A549 (cell line): Measurements from ENCODE around the gene TACC3. TPM values are rescaled to one million over a fixed set of nuclear protein-coding genes. Genes with fewer than 3 reads are reported as not detected.

Experiments
- ATAC-seq, 2 experiments: fragments of 200-7000 bp in 1 of 2; fragments of >200 bp in 1 of 2; cut with Nextera tagmentation in 1 of 2; cut with Tn5 transposase in 1 of 2; 3 replicates each; pipeline versions ENCODE4 v1.8.0 to v1.9.1; 2018 to 2020; ENCODE audit warnings: mild to moderate bottlenecking in 1 of 2, moderate library complexity in 1 of 2
- CTCF ChIA-PET: fragments of 300-600 bp; sonication (Branson Sonifier 250); formaldehyde crosslinking; extraction: SDS; loops from one replicate; lab custom pipeline; 2021; ENCODE audit warnings: antibody characterized with exemption, inconsistent platforms; lab: Yijun Ruan, JAX
- POLR2A ChIA-PET: fragments of 350-600 bp; formaldehyde crosslinking; extraction: SDS; loops from one replicate; lab custom pipeline; 2021; ENCODE audit warnings: antibody characterized with exemption, inconsistent platforms; lab: Yijun Ruan, JAX
- DNase-seq, 2 experiments: peaks; one replicate each; pipeline versions ENCODE4 v3.0.0 to v3.0.0-alpha.2; 2011 to 2016; ENCODE audit warnings: low read depth in 1 of 2, low spot score in 1 of 2
- FAIRE-seq: peaks from 2 replicates; lab custom pipeline; 2011; peaks lifted over from hg19 to GRCh38; lab: Jason Lieb, UNC
- H3K27ac ChIP-seq, 2 experiments: fragments of >200 bp; sonication (Bioruptor Twin); formaldehyde crosslinking; 3 replicates each; pipeline ENCODE4 v1.5.1; 2016 to 2017
- H3K4me1 ChIP-seq: fragments of >200 bp; sonication (Bioruptor Twin); formaldehyde crosslinking; 3 replicates; pipeline ENCODE4 v1.6.1; 2016
- H3K4me2 ChIP-seq: fragments of >200 bp; sonication (Bioruptor Twin); formaldehyde crosslinking; 3 replicates; pipeline ENCODE4 v1.6.1; 2016
- H3K4me3 ChIP-seq: fragments of >200 bp; sonication (Bioruptor Twin); formaldehyde crosslinking; 3 replicates; pipeline ENCODE4 v1.5.1; 2016
- H3K9me3 ChIP-seq: fragments of >200 bp; sonication (Bioruptor Twin); formaldehyde crosslinking; 3 replicates; pipeline ENCODE4 v1.6.1; 2016
- BHLHE40 ChIP-seq: IDR thresholded peaks from 2 replicates; pipeline ENCODE4 v1.6.1; 2012; ENCODE audit warnings: low read depth, low read length, inconsistent platforms
- EP300 ChIP-seq, 2 experiments: fragments of >200 bp; sonication (Bioruptor Twin); formaldehyde crosslinking; IDR thresholded peaks; 2 replicates in 1 of 2; 3 replicates in 1 of 2; pipeline ENCODE4 v1.6.1; 2016 to 2017
- ESRRA ChIP-seq: fragments of 150-350 bp; IDR thresholded peaks from 2 replicates; pipeline ENCODE4 v1.6.1; 2014; ENCODE audit warnings: mild to moderate bottlenecking, low read length, borderline replicate concordance
- FOXS1 ChIP-seq: fragments of 250-450 bp; sonication (Bioruptor Pico); IDR thresholded peaks from 2 replicates; pipeline ENCODE4 v1.5.0; 2020; ENCODE audit warnings: mild to moderate bottlenecking, moderate library complexity
- HDAC2 ChIP-seq: fragments of 200-600 bp; sonication (generic); IDR thresholded peaks from 2 replicates; pipeline ENCODE4 v1.6.1; 2016
- JUNB ChIP-seq: fragments of >200 bp; sonication (Bioruptor Twin); formaldehyde crosslinking; IDR thresholded peaks from 2 replicates; pipeline ENCODE4 v1.6.1; 2016
- NFE2L2 ChIP-seq: fragments of 150-350 bp; conservative IDR thresholded peaks from 2 replicates; pipeline ENCODE4 v1.6.1; 2014; ENCODE audit warnings: low read length
- PBX3 ChIP-seq: IDR thresholded peaks from 2 replicates; pipeline ENCODE4 v1.6.1; 2012
- PHF8 ChIP-seq: fragments of 200-600 bp; sonication (generic); IDR thresholded peaks from 2 replicates; pipeline ENCODE4 v1.6.1; 2016; ENCODE audit warnings: low read depth, mild to moderate bottlenecking, antibody characterized with exemption, moderate library complexity, borderline replicate concordance
- RAD21 ChIP-seq, 2 experiments: fragments of >200 bp in 1 of 2; sonication (Bioruptor Twin) in 1 of 2; formaldehyde crosslinking in 1 of 2; IDR thresholded peaks in 1 of 2; conservative IDR thresholded peaks in 1 of 2; 2 replicates in 1 of 2; 3 replicates in 1 of 2; pipeline ENCODE4 v1.6.1; 2012 to 2018; ENCODE audit warnings: inconsistent platforms in 1 of 2
- RNF2 ChIP-seq: fragments of 200-600 bp; sonication (generic); IDR thresholded peaks from 2 replicates; pipeline ENCODE4 v1.6.1; 2016; ENCODE audit warnings: low read depth, mild to moderate bottlenecking, antibody characterized with exemption, moderate library complexity, borderline replicate concordance
- SMC3 ChIP-seq: fragments of >200 bp; sonication (Bioruptor Twin); formaldehyde crosslinking; IDR thresholded peaks from 3 replicates; pipeline ENCODE4 v1.6.1; 2018; ENCODE audit warnings: inconsistent platforms
- ZFP36 ChIP-seq: fragments of 450-650 bp; IDR thresholded peaks from 2 replicates; pipeline ENCODE4 v1.6.1; 2014; ENCODE audit warnings: borderline replicate concordance; ENCODE audit not compliant: partially characterized antibody
- WGBS: methylation state at CpG from one replicate; pipeline ENCODE4 v1.1.6; 2017; ENCODE audit errors: missing lambda C conversion rate; 5-methylcytosine and 5-hydroxymethylcytosine counted together
- polyA plus RNA-seq, 4 experiments: library from polyadenylated mRNA; depleted of rRNA in 3 of 4; stranded (reverse); fragments of >200 nt; fragmentation: RNase III in 1 of 4; extraction: RNeasy Plus Mini Kit Qiagen cat#74134 plus additional on column Dnase treatment in 1 of 4; gene quantifications; 2 replicates in 3 of 4; 3 replicates in 1 of 4; pipeline ENCODE4 v1.2.3, GENCODE V29; 2011 to 2017
- TF ChIP-seq, protein P1 (sequence below): fragments of 200-600 bp; sonication (generic); IDR thresholded peaks from 2 replicates; pipeline ENCODE4 v1.6.1; 2016; ENCODE audit warnings: antibody characterized with exemption, mild to moderate bottlenecking, moderate library complexity
- TF ChIP-seq, protein P2 (sequence below): fragments of 450-650 bp; IDR thresholded peaks from 2 replicates; pipeline ENCODE4 v1.6.1; 2014; ENCODE audit warnings: antibody characterized with exemption
- TF ChIP-seq, protein P3 (sequence below): fragments of >200 bp; sonication (Bioruptor Twin); formaldehyde crosslinking; IDR thresholded peaks from 3 replicates; pipeline ENCODE4 v1.5.1; 2016

TACC3 gene
- polyA plus RNA-seq, 2 of the 4 experiments (the other 2 are of a cell fraction) = 25.9 to 70.6 TPM

DNA sequence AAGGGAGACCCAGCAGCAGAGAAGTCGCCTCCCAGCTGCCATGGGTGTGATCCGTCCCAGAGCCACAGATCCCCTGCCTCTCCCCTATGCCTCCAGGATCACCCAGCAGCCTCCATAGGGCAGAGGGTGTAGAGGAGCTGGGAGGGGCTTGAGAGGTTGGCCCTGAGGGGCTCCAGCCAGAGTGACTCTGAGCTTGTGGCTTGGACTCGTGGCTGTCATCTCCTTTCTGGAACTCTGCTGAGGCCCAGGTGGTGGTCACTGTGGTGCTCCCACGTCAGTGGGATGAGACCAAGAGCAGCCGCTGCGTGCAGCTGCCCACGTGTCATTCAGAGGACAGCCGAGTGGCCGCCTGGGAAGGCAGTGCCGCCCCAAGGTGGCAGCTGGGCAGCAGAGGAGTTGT is 4.2 kb downstream of the TACC3 start:
- ChIA-PET POLR2A (no interaction called here), CTCF (interaction anchor here (0.5 to 7.4 kb wide), 11 partner anchors 7 to 196 kb away, joined by 3 to 108 read pairs (median 6); partner anchors contain the start of gene SLBP)
- H3K27ac ChIP-seq = peak overlapping the region in 1 of 2 experiments; percentile 92; a peak in 2 of 6 replicates
- H3K4me2 ChIP-seq = no peak overlapping the region
- no peak for ATAC-seq
- H3K9me3 ChIP-seq = no peaks in the 10 kb centered on the region
- DNase-seq = no peak
- 84% methylated on average over 4 of the region's 10 CpGs for WGBS
- TF ChIP-seq, protein P1, sequence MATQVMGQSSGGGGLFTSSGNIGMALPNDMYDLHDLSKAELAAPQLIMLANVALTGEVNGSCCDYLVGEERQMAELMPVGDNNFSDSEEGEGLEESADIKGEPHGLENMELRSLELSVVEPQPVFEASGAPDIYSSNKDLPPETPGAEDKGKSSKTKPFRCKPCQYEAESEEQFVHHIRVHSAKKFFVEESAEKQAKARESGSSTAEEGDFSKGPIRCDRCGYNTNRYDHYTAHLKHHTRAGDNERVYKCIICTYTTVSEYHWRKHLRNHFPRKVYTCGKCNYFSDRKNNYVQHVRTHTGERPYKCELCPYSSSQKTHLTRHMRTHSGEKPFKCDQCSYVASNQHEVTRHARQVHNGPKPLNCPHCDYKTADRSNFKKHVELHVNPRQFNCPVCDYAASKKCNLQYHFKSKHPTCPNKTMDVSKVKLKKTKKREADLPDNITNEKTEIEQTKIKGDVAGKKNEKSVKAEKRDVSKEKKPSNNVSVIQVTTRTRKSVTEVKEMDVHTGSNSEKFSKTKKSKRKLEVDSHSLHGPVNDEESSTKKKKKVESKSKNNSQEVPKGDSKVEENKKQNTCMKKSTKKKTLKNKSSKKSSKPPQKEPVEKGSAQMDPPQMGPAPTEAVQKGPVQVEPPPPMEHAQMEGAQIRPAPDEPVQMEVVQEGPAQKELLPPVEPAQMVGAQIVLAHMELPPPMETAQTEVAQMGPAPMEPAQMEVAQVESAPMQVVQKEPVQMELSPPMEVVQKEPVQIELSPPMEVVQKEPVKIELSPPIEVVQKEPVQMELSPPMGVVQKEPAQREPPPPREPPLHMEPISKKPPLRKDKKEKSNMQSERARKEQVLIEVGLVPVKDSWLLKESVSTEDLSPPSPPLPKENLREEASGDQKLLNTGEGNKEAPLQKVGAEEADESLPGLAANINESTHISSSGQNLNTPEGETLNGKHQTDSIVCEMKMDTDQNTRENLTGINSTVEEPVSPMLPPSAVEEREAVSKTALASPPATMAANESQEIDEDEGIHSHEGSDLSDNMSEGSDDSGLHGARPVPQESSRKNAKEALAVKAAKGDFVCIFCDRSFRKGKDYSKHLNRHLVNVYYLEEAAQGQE = no peak
- no peak for TF ChIP-seq FOXS1 (CRISPR knock-in tag)
- no peak overlapping the region for H3K4me3 ChIP-seq
- peaks cover 52% of the 10 kb centered on the region for H3K4me1 ChIP-seq
- no peak for FAIRE-seq

DNA sequence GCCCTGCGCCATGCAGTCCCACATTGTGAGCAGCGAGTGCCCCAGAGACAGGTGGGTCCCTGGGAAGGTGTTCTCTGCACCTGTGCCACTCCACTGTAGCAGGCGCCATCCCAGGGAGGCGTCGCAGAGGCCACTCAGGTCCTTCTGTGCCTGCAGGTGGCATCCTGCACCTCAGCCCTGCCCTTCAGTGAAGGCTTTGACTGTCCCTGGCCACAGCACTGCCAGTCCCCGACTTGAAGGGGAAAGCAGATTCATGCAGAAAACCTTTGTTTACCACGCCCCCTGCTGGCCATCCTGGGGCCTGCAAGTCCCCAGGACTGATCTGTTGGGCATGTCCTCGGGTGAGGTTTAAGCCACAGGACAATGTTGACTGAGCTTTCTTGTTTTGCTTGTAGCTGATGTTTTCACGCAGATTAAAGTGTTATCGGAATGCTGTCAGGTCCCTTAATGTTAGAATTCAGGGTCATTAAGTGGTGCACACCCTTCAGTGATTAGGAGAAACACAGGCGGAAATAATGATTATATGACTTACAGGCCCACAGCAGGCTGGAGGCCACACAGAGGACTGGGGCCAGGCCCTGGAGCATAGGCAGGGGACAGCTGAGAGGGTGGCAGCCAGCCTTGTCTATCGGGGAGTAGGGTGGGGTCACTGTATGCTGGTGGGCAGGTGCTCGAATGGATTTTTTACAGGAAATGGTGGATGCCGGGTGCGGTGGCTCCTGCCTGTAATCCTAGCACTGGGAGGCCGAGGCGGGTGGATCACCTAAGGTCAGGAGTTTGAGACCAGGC is 5.0 kb downstream of the TACC3 start:
- FAIRE-seq = no peak
- H3K4me3 ChIP-seq = no peak overlapping the region
- POLR2A ChIA-PET = interaction anchor here (2.0 kb wide), 1 partner anchor 33 kb away, joined by 5 read pairs; no protein-coding TSS in a partner anchor

DNA sequence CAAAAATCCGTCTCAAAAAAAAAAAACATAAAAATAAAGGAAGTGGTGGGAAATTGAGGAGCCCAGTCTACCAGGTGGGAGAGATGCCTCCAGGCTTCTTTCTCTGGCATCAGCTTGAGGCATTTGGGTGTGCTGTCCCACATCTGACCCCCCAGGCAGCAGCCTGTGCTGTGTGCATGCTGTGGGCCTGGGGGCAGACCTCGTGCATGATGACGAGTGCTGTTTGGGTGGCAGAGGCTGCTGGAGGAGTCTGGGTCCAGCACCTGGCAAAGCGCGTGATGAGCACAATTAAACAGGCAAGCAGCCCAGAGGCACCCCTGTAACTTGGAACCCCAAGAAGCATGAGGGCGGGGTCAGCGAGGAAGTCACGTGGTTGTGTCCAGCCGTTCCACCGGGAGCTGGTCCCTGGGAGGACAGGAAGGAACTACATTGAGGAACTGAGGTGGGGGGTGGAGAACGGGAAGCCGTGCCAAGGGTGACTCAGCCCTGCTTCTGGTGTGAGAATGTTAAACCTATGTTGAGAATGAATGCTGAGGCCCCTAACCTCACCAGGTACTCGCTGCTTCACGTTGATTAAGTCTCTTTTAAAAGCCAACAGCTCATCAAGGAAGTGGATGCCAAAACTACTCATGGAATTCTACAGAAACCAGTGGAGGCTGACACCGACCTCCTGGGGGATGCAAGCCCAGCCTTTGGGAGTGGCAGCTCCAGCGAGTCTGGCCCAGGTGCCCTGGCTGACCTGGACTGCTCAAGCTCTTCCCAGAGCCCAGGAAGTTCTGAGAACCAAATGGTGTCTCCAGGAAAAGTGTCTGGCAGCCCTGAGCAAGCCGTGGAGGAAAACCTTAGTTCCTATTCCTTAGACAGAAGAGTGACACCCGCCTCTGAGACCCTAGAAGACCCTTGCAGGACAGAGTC is 6.1 kb downstream of the TACC3 start:
- ChIA-PET CTCF (interaction anchor here (0.9 to 7.4 kb wide), 13 partner anchors 9 to 371 kb away, joined by 3 to 108 read pairs (median 5); partner anchors contain the start of gene SLBP), POLR2A (interaction anchor here (0.8 to 2.0 kb wide), 2 partner anchors 15 to 34 kb away, joined by 4 to 5 read pairs; partner anchors contain the start of gene SLBP)
- Histone ChIP-seq H3K4me2 (peak overlapping the region; percentile 71), H3K27ac (peak overlapping the region; percentile 84 to 92), H3K9me3 (no peaks in the 10 kb centered on the region), H3K4me3 (peak overlapping the region; percentile 9; the same call in 1 of the 3 replicates), H3K4me1 (peaks cover 51% of the 10 kb centered on the region)
- 19% methylated on average over 17 of the region's 18 CpGs for WGBS
- DNase-seq (peak; percentile 56 to 75), FAIRE-seq (no peak), ATAC-seq (peak; percentile 75 to 79)
- no peak for TF ChIP-seq PHF8
- TF ChIP-seq BHLHE40 = no peak
- TF ChIP-seq ZFP36 = no peak
- TF ChIP-seq RNF2 = no peak
- TF ChIP-seq EP300 (IDR thresholded peaks at IDR 0.05) = no peak
- TF ChIP-seq ESRRA = no peak
- TF ChIP-seq NFE2L2 = no peak
- TF ChIP-seq, protein P2, sequence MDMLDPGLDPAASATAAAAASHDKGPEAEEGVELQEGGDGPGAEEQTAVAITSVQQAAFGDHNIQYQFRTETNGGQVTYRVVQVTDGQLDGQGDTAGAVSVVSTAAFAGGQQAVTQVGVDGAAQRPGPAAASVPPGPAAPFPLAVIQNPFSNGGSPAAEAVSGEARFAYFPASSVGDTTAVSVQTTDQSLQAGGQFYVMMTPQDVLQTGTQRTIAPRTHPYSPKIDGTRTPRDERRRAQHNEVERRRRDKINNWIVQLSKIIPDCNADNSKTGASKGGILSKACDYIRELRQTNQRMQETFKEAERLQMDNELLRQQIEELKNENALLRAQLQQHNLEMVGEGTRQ = peak; percentile 81
- no peak for TF ChIP-seq HDAC2

More for the DNA sequence above, 5.0 kb downstream of the TACC3 start:
- TF ChIP-seq RAD21 (conservative IDR thresholded peaks at IDR 0.05 in 1 of 2, IDR thresholded peaks at IDR 0.05 in 1 of 2) (peak; percentile 42 to 43; a peak in 4 of 5 replicates), PBX3 (no peak), JUNB (no peak), SMC3 (peak; percentile 29; the same call in 1 of the 3 replicates)
- TF ChIP-seq, protein P3, sequence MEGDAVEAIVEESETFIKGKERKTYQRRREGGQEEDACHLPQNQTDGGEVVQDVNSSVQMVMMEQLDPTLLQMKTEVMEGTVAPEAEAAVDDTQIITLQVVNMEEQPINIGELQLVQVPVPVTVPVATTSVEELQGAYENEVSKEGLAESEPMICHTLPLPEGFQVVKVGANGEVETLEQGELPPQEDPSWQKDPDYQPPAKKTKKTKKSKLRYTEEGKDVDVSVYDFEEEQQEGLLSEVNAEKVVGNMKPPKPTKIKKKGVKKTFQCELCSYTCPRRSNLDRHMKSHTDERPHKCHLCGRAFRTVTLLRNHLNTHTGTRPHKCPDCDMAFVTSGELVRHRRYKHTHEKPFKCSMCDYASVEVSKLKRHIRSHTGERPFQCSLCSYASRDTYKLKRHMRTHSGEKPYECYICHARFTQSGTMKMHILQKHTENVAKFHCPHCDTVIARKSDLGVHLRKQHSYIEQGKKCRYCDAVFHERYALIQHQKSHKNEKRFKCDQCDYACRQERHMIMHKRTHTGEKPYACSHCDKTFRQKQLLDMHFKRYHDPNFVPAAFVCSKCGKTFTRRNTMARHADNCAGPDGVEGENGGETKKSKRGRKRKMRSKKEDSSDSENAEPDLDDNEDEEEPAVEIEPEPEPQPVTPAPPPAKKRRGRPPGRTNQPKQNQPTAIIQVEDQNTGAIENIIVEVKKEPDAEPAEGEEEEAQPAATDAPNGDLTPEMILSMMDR = peak; percentile 82
- Histone ChIP-seq H3K27ac (peak overlapping the region; percentile 84 to 92), H3K9me3 (no peaks in the 10 kb centered on the region), H3K4me2 (peak overlapping the region; percentile 71), H3K4me1 (peaks cover 52% of the 10 kb centered on the region)
- CTCF ChIA-PET = interaction anchor here (0.6 to 7.4 kb wide), 15 partner anchors 8 to 162 kb away, joined by 3 to 108 read pairs (median 5); partner anchors contain the start of gene SLBP
- ATAC-seq (peak; percentile 58 to 66), DNase-seq (peak; percentile 69 to 84)
- WGBS = 57% methylated on average over 10 of the region's 17 CpGs
